Panc1 (cell line): Measurements from ENCODE around the gene MYEOV. TPM values are rescaled to one million over a fixed set of nuclear protein-coding genes. Genes with fewer than 3 reads are reported as not detected.

ENCODE experiments used
- ATAC-seq: fragments of 200-7000 bp; cut with Tn5 transposase; 2 replicates; pipeline ENCODE4 v1.9.1; 2020; ENCODE audit warnings: mild to moderate bottlenecking, moderate library complexity
- BruUV-seq: library from RNA; stranded (reverse); fragments of 400-500 nt; replicated peaks from 2 replicates; lab custom pipeline; 2021; lab: Mats Ljungman, UMichigan
- CTCF ChIA-PET: fragments of 300-600 bp; sonication (Branson Sonifier 250); formaldehyde crosslinking; loops from one replicate; lab custom pipeline; 2022; ENCODE audit warnings: antibody characterized with exemption; lab: Charles Lee
- POLR2A ChIA-PET: fragments of 300-600 bp; sonication (Branson Sonifier 250); formaldehyde crosslinking; loops from one replicate; lab custom pipeline; 2022; ENCODE audit warnings: antibody characterized with exemption; lab: Charles Lee
- DNase-seq: peaks from one replicate; pipeline ENCODE4 v3.0.0-alpha.2; 2010; ENCODE audit warnings: low read depth, low spot score
- H3K27ac ChIP-seq: 2 replicates; pipeline ENCODE4 v1.5.1; 2011; ENCODE audit warnings: mild to moderate bottlenecking, low read length, inconsistent platforms
- H3K27me3 ChIP-seq: fragments of 200-500 bp; sonication (Bioruptor generic); 2 replicates; pipeline ENCODE4 v1.6.0; 2014; ENCODE audit warnings: low read length, inconsistent platforms; ENCODE audit not compliant: control insufficient read depth, insufficient read depth
- H3K36me3 ChIP-seq: fragments of 200-500 bp; sonication (Bioruptor generic); 2 replicates; pipeline ENCODE4 v1.5.1; 2014; ENCODE audit warnings: inconsistent platforms, mild to moderate bottlenecking, low read length, moderate library complexity; ENCODE audit not compliant: control insufficient read depth, insufficient read depth
- H3K4me1 ChIP-seq: 2 replicates; pipeline ENCODE4 v1.5.1; 2011; ENCODE audit warnings: inconsistent platforms, mild to moderate bottlenecking, low read length, moderate library complexity; ENCODE audit not compliant: control insufficient read depth, insufficient read depth
- H3K4me3 ChIP-seq, 2 experiments: 2 replicates each; pipeline ENCODE4 v1.5.1; 2011 to 2012; ENCODE audit warnings: low read depth in 2 of 2, low read length in 2 of 2, mild to moderate bottlenecking in 2 of 2, inconsistent platforms in 1 of 2, moderate library complexity in 1 of 2
- H3K9me3 ChIP-seq: fragments of 200-500 bp; sonication (Bioruptor generic); 2 replicates; pipeline ENCODE4 v1.5.1; 2014; ENCODE audit warnings: low read depth, mild to moderate bottlenecking, inconsistent platforms, low read length, moderate library complexity; ENCODE audit not compliant: control insufficient read depth, insufficient read depth
- POLR2AphosphoS5 ChIP-seq: IDR thresholded peaks from 2 replicates; pipeline ENCODE4 v1.6.1; 2012; ENCODE audit warnings: mild to moderate bottlenecking, low read depth, low read length, moderate library complexity
- SIN3A ChIP-seq: IDR thresholded peaks from 2 replicates; pipeline ENCODE4 v1.6.1; 2012; ENCODE audit warnings: low read depth, mild to moderate bottlenecking, low read length, moderate library complexity, borderline replicate concordance; ENCODE audit not compliant: insufficient read depth
- TCF7L2 ChIP-seq: IDR thresholded peaks from 2 replicates; pipeline ENCODE4 v1.6.1; 2011; ENCODE audit warnings: mild to moderate bottlenecking, low read depth, low read length, inconsistent platforms
- in situ Hi-C: cut with HindIII; loops from 2 replicates; pipeline ENCODE4 v1.10.0; 2016; ENCODE audit warnings: low sequenced_read_pairs, low pct_unique_long_range_greater_than_20kb
- intact Hi-C: fragments of 100-400 bp; cut with micrococcal nuclease; formaldehyde crosslinking; loops from one replicate; pipeline ENCODE4 v1.10.0; 2022; ENCODE audit not compliant: unreplicated experiment
- total RNA-seq: library from RNA; stranded (reverse); gene quantifications from one replicate; pipeline ENCODE4 v1.2.1, GENCODE V29; 2021; ENCODE audit not compliant: unreplicated experiment
- TF ChIP-seq, protein P1 (sequence below): fragments of 450-650 bp; IDR thresholded peaks from 2 replicates; pipeline ENCODE4 v1.5.1; 2017; ENCODE audit warnings: mild to moderate bottlenecking
- TF ChIP-seq, protein P2 (sequence below), 2 experiments: IDR thresholded peaks; 2 replicates each; pipeline ENCODE4 v1.6.1; 2011 to 2012; ENCODE audit warnings: low read depth in 2 of 2, control low read depth in 1 of 2, low read length in 1 of 2, mild to moderate bottlenecking in 1 of 2, moderate library complexity in 1 of 2; ENCODE audit not compliant: insufficient read depth in 1 of 2

MYEOV gene
- total RNA-seq, 1 experiment from 2014 or later, result 69.8 TPM

DNA sequence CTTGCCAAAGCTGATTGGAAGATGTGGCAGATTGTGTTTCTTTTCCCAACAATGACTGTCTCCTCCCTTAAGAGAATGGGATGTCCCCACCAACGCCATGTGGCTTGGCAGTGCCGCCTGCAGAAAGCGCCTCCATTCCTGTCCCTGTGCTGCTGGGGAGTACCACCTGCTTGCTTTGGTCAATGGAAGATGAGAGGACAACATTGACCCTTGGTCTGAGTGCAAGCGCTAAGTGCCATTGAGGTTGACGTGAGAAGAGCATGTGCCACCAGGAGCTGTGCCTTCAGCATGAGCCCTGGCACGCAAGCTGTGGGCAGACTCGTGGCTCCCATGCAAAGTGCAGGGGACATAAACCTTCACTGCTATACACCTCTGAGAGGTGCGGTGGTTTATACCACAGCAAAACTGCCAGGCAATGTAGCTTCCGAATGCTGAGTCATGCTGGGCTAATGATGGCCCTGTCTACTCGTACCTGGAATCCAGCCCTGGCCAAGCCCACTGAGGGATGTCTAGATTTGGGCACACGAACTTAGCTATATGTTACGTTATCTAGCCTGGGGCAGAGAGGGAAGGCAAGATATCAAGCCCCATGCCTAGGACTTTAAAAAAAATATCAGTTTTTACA is 41.9 kb downstream of the MYEOV start:
- BruUV-seq, result no TSS peak
- in situ Hi-C loops, result no loop called here
- H3K36me3 ChIP-seq, result no peaks in the 10 kb centered on the region
- H3K4me1 ChIP-seq, result peaks cover 40% of the 10 kb centered on the region
- ChIA-PET POLR2A (interaction anchor here (0.5 kb wide), 1 partner anchor 169 kb away, joined by 3 read pairs; no protein-coding TSS in a partner anchor), CTCF (no interaction called here)
- intact Hi-C loops, result no loop called here
- ATAC-seq (no peak), DNase-seq (no peak)
- H3K9me3 ChIP-seq, result no peaks in the 10 kb centered on the region
- H3K27ac ChIP-seq, result peak overlapping the region; percentile 40
- H3K4me3 ChIP-seq, result no peak overlapping the region
- no peak for TF ChIP-seq POLR2AphosphoS5
- no peak for TF ChIP-seq SIN3A
- TF ChIP-seq, protein P1, sequence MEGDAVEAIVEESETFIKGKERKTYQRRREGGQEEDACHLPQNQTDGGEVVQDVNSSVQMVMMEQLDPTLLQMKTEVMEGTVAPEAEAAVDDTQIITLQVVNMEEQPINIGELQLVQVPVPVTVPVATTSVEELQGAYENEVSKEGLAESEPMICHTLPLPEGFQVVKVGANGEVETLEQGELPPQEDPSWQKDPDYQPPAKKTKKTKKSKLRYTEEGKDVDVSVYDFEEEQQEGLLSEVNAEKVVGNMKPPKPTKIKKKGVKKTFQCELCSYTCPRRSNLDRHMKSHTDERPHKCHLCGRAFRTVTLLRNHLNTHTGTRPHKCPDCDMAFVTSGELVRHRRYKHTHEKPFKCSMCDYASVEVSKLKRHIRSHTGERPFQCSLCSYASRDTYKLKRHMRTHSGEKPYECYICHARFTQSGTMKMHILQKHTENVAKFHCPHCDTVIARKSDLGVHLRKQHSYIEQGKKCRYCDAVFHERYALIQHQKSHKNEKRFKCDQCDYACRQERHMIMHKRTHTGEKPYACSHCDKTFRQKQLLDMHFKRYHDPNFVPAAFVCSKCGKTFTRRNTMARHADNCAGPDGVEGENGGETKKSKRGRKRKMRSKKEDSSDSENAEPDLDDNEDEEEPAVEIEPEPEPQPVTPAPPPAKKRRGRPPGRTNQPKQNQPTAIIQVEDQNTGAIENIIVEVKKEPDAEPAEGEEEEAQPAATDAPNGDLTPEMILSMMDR, result no peak
- TF ChIP-seq TCF7L2, result no peak
- H3K27me3 ChIP-seq, result no peaks in the 10 kb centered on the region

DNA sequence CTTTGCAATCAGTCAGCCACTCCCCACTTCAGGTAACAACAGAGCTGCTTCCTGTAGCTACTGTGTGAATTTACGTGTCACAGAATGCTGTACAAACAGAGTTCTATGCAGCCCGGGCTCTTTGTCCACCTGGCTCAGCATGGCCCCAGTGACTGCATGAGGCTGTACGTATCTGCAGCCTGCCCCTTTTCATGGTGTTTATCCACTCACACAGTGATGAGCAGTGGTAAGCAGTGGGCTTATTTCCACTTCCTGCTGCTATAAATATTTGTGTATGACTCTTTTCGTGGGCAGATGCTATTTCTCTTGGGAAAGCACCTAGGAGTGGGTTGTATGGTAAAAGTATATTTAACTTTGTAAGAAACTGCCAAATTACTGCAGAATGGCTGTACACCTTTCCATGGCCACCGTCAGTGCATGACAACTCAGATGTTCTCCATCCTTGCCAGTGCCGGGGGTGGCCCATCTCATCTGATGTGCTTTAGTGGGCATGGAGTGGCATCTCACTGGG is 43.3 kb downstream of the MYEOV start:
- Histone ChIP-seq H3K9me3 (no peaks in the 10 kb centered on the region), H3K27me3 (no peaks in the 10 kb centered on the region), H3K36me3 (no peaks in the 10 kb centered on the region), H3K4me1 (peaks cover 45% of the 10 kb centered on the region), H3K27ac (peak overlapping the region; percentile 51), H3K4me3 (no peak overlapping the region)
- in situ Hi-C loops, result no loop called here
- ATAC-seq, result peak; percentile 55
- CTCF ChIA-PET, result no interaction called here
- TF ChIP-seq TCF7L2 (no peak), SIN3A (no peak), POLR2AphosphoS5 (no peak)
- TF ChIP-seq, protein P2, sequence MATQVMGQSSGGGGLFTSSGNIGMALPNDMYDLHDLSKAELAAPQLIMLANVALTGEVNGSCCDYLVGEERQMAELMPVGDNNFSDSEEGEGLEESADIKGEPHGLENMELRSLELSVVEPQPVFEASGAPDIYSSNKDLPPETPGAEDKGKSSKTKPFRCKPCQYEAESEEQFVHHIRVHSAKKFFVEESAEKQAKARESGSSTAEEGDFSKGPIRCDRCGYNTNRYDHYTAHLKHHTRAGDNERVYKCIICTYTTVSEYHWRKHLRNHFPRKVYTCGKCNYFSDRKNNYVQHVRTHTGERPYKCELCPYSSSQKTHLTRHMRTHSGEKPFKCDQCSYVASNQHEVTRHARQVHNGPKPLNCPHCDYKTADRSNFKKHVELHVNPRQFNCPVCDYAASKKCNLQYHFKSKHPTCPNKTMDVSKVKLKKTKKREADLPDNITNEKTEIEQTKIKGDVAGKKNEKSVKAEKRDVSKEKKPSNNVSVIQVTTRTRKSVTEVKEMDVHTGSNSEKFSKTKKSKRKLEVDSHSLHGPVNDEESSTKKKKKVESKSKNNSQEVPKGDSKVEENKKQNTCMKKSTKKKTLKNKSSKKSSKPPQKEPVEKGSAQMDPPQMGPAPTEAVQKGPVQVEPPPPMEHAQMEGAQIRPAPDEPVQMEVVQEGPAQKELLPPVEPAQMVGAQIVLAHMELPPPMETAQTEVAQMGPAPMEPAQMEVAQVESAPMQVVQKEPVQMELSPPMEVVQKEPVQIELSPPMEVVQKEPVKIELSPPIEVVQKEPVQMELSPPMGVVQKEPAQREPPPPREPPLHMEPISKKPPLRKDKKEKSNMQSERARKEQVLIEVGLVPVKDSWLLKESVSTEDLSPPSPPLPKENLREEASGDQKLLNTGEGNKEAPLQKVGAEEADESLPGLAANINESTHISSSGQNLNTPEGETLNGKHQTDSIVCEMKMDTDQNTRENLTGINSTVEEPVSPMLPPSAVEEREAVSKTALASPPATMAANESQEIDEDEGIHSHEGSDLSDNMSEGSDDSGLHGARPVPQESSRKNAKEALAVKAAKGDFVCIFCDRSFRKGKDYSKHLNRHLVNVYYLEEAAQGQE (IDR thresholded peaks at IDR 0.05; ENCODE audit: insufficient read depth in 1 of 2, low read depth in 2 of 2, low read length in 1 of 2), result no peak
- TF ChIP-seq, protein P1, result no peak
- intact Hi-C loops, result no loop called here
- no TSS peak for BruUV-seq
- POLR2A ChIA-PET, result no interaction called here
- DNase-seq, result no peak
